Keratinocyte (primary cell): Measurements from ENCODE around the gene GNPTAB. TPM values are rescaled to one million over a fixed set of nuclear protein-coding genes. Genes with fewer than 3 reads are reported as not detected.

Source experiments
- DNase-seq: peaks from one replicate; pipeline ENCODE4 v3.0.0-alpha.2; 2011; ENCODE audit warnings: low read depth, missing footprints, low spot score
- FAIRE-seq: peaks from 2 replicates; lab custom pipeline; 2011; peaks lifted over from hg19 to GRCh38; lab: Jason Lieb, UNC
- H2AFZ ChIP-seq: 2 replicates; pipeline ENCODE4 v1.6.0; 2012; ENCODE audit warnings: low read length, control low read depth, inconsistent platforms; ENCODE audit not compliant: control insufficient read depth
- H3K27ac ChIP-seq: 2 replicates; pipeline ENCODE4 v1.5.1; 2011; ENCODE audit warnings: low read length; ENCODE audit not compliant: control insufficient read depth, insufficient read depth
- H3K27me3 ChIP-seq: 3 replicates; pipeline ENCODE4 v1.6.0; 2011; ENCODE audit warnings: low read length; ENCODE audit not compliant: control insufficient read depth, insufficient read depth; ENCODE audit errors: extremely low read depth
- H3K36me3 ChIP-seq, 2 experiments: 2 replicates in 1 of 2; 3 replicates in 1 of 2; pipeline ENCODE4 v1.5.1; 2011; ENCODE audit warnings: low read length in 2 of 2, mild to moderate bottlenecking in 1 of 2; ENCODE audit not compliant: control insufficient read depth in 2 of 2, insufficient read depth in 2 of 2; ENCODE audit errors: extremely low read depth in 1 of 2
- H3K4me1 ChIP-seq: 3 replicates; pipeline ENCODE4 v1.5.1; 2011; ENCODE audit warnings: low read length; ENCODE audit not compliant: control insufficient read depth, insufficient read depth; ENCODE audit errors: extremely low read depth
- H3K4me2 ChIP-seq: 3 replicates; pipeline ENCODE4 v1.6.0; 2011; ENCODE audit warnings: low read depth, low read length; ENCODE audit not compliant: control insufficient read depth, insufficient read depth; ENCODE audit errors: extremely low read depth
- H3K4me3 ChIP-seq, 3 experiments: fragments of 200-600 bp in 1 of 3; sonication (generic) in 1 of 3; 2 replicates in 2 of 3; 3 replicates in 1 of 3; pipeline ENCODE4 v1.5.1; 2011 to 2016; ENCODE audit warnings: low read length in 3 of 3, mild to moderate bottlenecking in 3 of 3, control low read depth in 2 of 3, inconsistent platforms in 1 of 3, low read depth in 1 of 3, mixed read lengths in 1 of 3, mixed run types in 1 of 3, moderate library complexity in 1 of 3; ENCODE audit not compliant: control insufficient read depth in 2 of 3, insufficient read depth in 2 of 3; ENCODE audit errors: extremely low read depth in 1 of 3
- H3K79me2 ChIP-seq: 2 replicates; pipeline ENCODE4 v1.6.0; 2012; ENCODE audit warnings: low read length; ENCODE audit not compliant: control insufficient read depth, insufficient read depth
- H3K9ac ChIP-seq: 3 replicates; pipeline ENCODE4 v1.6.0; 2011; ENCODE audit warnings: low read length; ENCODE audit not compliant: control insufficient read depth, insufficient read depth; ENCODE audit errors: extremely low read depth
- H3K9me1 ChIP-seq: 3 replicates; pipeline ENCODE4 v1.6.0; 2011; ENCODE audit warnings: low read length; ENCODE audit not compliant: control insufficient read depth, insufficient read depth; ENCODE audit errors: extremely low read depth
- H3K9me3 ChIP-seq: 2 replicates; pipeline ENCODE4 v1.5.1; 2012; ENCODE audit warnings: low read depth, low read length; ENCODE audit not compliant: control insufficient read depth
- H4K20me1 ChIP-seq: 3 replicates; pipeline ENCODE4 v1.6.0; 2011; ENCODE audit warnings: low read length; ENCODE audit not compliant: control insufficient read depth, insufficient read depth; ENCODE audit errors: extremely low read depth
- CTCF ChIP-seq, 3 experiments: IDR thresholded peaks in 1 of 3; conservative IDR thresholded peaks in 1 of 3; optimal IDR thresholded peaks in 1 of 3; 2 replicates in 2 of 3; 3 replicates in 1 of 3; pipeline versions ENCODE3 to v1.5.1; 2011; ENCODE audit warnings: low read length in 3 of 3, mild to moderate bottlenecking in 3 of 3, moderate library complexity in 2 of 3, control low read depth in 1 of 3, inconsistent platforms in 1 of 3; ENCODE audit not compliant: insufficient read depth in 2 of 3; ENCODE audit errors: extremely low read depth in 1 of 3
- EZH2 ChIP-seq: IDR thresholded peaks from one replicate; pipeline ENCODE4 v1.6.1; 2012; ENCODE audit warnings: inconsistent platforms, mild to moderate bottlenecking, low read length, moderate library complexity
- dilution Hi-C: fragments of 300-500 bp; cut with MboI; formaldehyde crosslinking; loops from one replicate; pipeline ENCODE4 v1.7.0; 2020; ENCODE audit warnings: low sequenced_read_pairs; ENCODE audit not compliant: extremely low pct_ligation_motif_present
- polyA plus RNA-seq, 5 experiments: library from polyadenylated mRNA; depleted of rRNA in 3 of 5; stranded (reverse) in 3 of 5; stranded (forward) in 1 of 5; unstranded in 1 of 5; fragments of >200 nt; gene quantifications; 1 replicate in 1 of 5; 2 replicates in 3 of 5; 3 replicates in 1 of 5; pipeline versions ENCODE4 v1.2.1 to v1.2.3, GENCODE V29; 2011 to 2012; ENCODE audit warnings: missing spikeins in 2 of 5, low read depth in 1 of 5, low replicate concordance in 1 of 5

The GNPTAB gene
- polyA plus RNA-seq, 1 donor (not counting 4 experiments of a cell fraction or from before 2014, with no cell fraction given) = 35.7 TPM

GRCh38 chr12:101697197-101697929, 133.4 kb downstream of the GNPTAB start, which contains the start of gene CHPT1:
Gene CHPT1 (plus strand): TSS chr12:101697640. CDS start chr12:101697862, 222 bp downstream.
- FAIRE-seq (no peak), DNase-seq (no peak)
- dilution Hi-C loops = no loop called here
- H3K4me2 ChIP-seq = peak within 1 kb of the TSS; percentile 81
- peaks cover 5% of the 10 kb centered on the region for H3K79me2 ChIP-seq
- no peaks in the 10 kb centered on the region for H4K20me1 ChIP-seq
- no peak for TF ChIP-seq EZH2
- no peak for TF ChIP-seq CTCF (optimal IDR thresholded peaks at IDR 0.05 in 1 of 3, IDR thresholded peaks at IDR 0.05 in 1 of 3, conservative IDR thresholded peaks at IDR 0.05 in 1 of 3; ENCODE audit: extremely low read depth in 1 of 3, insufficient read depth in 2 of 3, low read length in 3 of 3)
- no peaks in the 10 kb centered on the region for H3K9me3 ChIP-seq
- peak within 1 kb of the TSS; percentile 38 for H3K27ac ChIP-seq
- no peaks in the 10 kb centered on the region for H3K27me3 ChIP-seq
- H3K4me1 ChIP-seq = peaks cover 10% of the 10 kb centered on the region
- H2AFZ ChIP-seq = peak within 1 kb of the TSS; percentile 94
- no peaks in the 10 kb centered on the region for H3K9me1 ChIP-seq
- H3K9ac ChIP-seq = peak within 1 kb of the TSS; percentile 78
- H3K4me3 ChIP-seq = peak within 1 kb of the TSS; percentile 75 to 79 (median 77)
- H3K36me3 ChIP-seq = no peaks in the 10 kb centered on the region

- no peak for TF ChIP-seq EZH2
- TF ChIP-seq CTCF (optimal IDR thresholded peaks at IDR 0.05 in 1 of 3, IDR thresholded peaks at IDR 0.05 in 1 of 3, conservative IDR thresholded peaks at IDR 0.05 in 1 of 3; ENCODE audit: extremely low read depth in 1 of 3, insufficient read depth in 2 of 3, low read length in 3 of 3) = no peak
- H3K9me1 ChIP-seq = no peaks in the 10 kb centered on the region
- H3K4me2 ChIP-seq = peak overlapping the region; percentile 75
- H3K9ac ChIP-seq = peak overlapping the region; percentile 34
- FAIRE-seq = no peak
- no peaks in the 10 kb centered on the region for H3K9me3 ChIP-seq
- H3K27me3 ChIP-seq = no peaks in the 10 kb centered on the region
- H3K79me2 ChIP-seq = peaks cover 5% of the 10 kb centered on the region
- peak overlapping the region; percentile 75 to 79 (median 77) for H3K4me3 ChIP-seq
- dilution Hi-C loops = no loop called here
- no peak overlapping the region for H3K27ac ChIP-seq
- H4K20me1 ChIP-seq = no peaks in the 10 kb centered on the region
- H3K36me3 ChIP-seq = no peaks in the 10 kb centered on the region
- peaks cover 10% of the 10 kb centered on the region for H3K4me1 ChIP-seq
- DNase-seq = no peak
- peak overlapping the region; percentile 82 for H2AFZ ChIP-seq
Measured at GRCh38 chr12:101696251-101697196, 134.2 kb downstream of the GNPTAB start.
